GM12864 (cell line): ENCODE data around the gene LAMA2.

Source experiments
- DNase-seq: peaks from one replicate; pipeline ENCODE4 v3.0.0-alpha.2; 2011; ENCODE audit warnings: low read depth
- H3K4me3 ChIP-seq: 2 replicates; pipeline ENCODE4 v1.5.1; 2011; ENCODE audit warnings: mild to moderate bottlenecking, low read depth, low read length, control low read depth
- CTCF ChIP-seq: IDR thresholded peaks from 2 replicates; pipeline ENCODE4 v1.5.1; 2011; ENCODE audit warnings: low read depth, mild to moderate bottlenecking, moderate library complexity, low read length, control low read depth, inconsistent platforms; ENCODE audit errors: missing control alignments

Gene LAMA2

GRCh38 chr6:129542705-129543104 lies 659.8 kb downstream of the LAMA2 start:
- no peak for TF ChIP-seq CTCF
- no peak overlapping the region for H3K4me3 ChIP-seq
- no peak for DNase-seq

GRCh38 chr6:129543981-129544380 lies 661.0 kb downstream of the LAMA2 start:
- TF ChIP-seq CTCF: no peak
- DNase-seq: no peak
- H3K4me3 ChIP-seq: no peak overlapping the region

DNA sequence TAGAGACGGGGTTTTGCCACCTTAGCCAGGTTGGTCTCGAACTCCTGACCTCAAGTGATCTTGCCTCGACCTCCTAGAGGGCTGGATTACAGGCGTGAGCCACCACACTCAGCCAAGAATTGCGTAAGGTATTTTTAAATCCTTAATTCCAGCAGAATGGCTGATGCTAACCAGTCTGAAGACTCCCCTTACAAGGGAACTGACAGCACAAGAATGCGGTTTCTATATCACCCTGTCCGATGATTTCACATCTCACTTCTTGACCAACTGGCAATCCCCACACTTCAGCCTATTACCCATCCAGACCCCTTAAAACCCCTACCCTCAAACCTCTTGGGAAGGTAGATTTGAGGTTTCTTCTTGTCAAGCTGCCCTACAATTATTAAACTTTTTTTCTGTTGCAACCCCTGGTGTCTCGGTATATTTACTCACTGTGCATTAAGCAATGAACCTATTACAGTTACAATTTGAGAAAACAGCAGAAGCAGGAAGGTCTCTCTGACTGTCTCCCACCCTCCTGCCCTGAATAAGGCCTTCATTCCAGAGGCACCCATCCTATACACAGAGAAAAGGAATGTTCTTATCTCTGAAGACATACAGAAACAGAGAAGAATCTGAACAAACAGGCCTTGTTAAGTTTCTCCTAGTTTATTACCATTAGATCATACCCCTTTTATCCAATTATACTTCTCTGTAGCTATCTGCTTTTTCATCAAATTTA lies 662.1 kb downstream of the LAMA2 start:
- DNase-seq: no peak
- TF ChIP-seq CTCF: no peak
- no peak overlapping the region for H3K4me3 ChIP-seq

DNA sequence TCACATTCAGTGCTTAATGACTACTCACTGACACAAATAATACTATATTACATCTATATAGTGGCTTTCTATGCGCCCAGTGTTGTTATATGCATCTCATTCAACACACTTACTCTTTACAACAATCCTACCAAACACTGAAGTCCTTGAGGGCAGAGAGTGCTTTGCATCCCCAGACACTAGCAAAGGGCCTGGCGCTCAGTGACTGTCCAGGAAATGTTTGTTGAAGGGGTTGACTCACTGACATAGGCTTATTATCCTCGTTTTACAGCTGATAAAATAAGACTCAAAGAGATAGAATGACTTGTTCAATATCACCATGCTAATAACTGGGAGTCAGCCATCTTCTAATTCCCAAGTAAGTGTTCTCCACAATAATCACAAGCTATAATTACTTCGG lies 663.8 kb downstream of the LAMA2 start:
- H3K4me3 ChIP-seq: no peak overlapping the region
- no peak for DNase-seq
- no peak for TF ChIP-seq CTCF

DNA sequence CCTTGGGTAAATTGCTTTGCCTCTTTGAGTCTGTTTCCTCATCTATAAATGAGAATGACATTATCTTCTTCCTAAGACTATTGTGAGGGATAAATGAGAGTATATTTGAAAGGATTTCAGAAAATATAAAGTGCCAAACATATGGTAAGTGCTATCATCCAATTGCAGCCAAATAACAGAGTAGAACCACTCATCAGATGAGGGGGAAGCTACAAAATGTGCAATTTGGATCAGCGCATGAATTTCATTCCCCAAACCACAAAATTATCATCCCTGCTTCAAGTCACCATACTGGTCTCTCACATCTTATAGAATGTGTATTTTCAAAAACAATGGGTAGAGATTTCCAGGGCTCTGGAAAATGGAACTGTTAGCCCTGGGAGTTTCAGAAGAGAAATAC lies 668.5 kb downstream of the LAMA2 start:
- no peak for DNase-seq
- no peak overlapping the region for H3K4me3 ChIP-seq
- no peak for TF ChIP-seq CTCF

- no peak overlapping the region for H3K4me3 ChIP-seq
- no peak for DNase-seq
- no peak for TF ChIP-seq CTCF
Observed at GRCh38 chr6:129552413-129552812, 669.5 kb downstream of the LAMA2 start.

GRCh38 chr6:129555206-129555832 lies 672.4 kb downstream of the LAMA2 start:
- H3K4me3 ChIP-seq: no peak overlapping the region
- no peak for DNase-seq
- no peak for TF ChIP-seq CTCF
